NCI-H128 (cell line): ENCODE data around the gene MLF2.

Source experiments
- DNase-seq: peaks from one replicate; lab custom pipeline; 2025; ENCODE audit not compliant: unreplicated experiment; lab: John Stamatoyannopoulos, UW

Gene MLF2

GRCh38 chr12:6778574-6779550 is 25.9 kb upstream of the MLF2 start:
- DNase-seq: peak; percentile 93

- no peak for DNase-seq
These were observed 25.3 kb upstream of the MLF2 start for GRCh38 chr12:6778217-6778573.

GRCh38 chr12:6777386-6777785 is 24.4 kb upstream of the MLF2 start:
- no peak for DNase-seq

- no peak for DNase-seq
These were observed 22.5 kb upstream of the MLF2 start for GRCh38 chr12:6775185-6776174.

GRCh38 chr12:6774499-6775062 is 21.6 kb upstream of the MLF2 start:
- no peak for DNase-seq

- DNase-seq: no peak
These were observed 20.8 kb upstream of the MLF2 start for GRCh38 chr12:6773590-6774351.

- DNase-seq: no peak
These were observed 20.0 kb upstream of the MLF2 start for GRCh38 chr12:6772726-6773589.

- no peak for DNase-seq
These were observed 19.4 kb upstream of the MLF2 start, which contains the start of gene LAG3 for GRCh38 chr12:6772331-6772695. Gene LAG3 (plus strand): TSS chr12:6772520. CDS start chr12:6772853, 333 bp downstream.

GRCh38 chr12:6771509-6772330 is 18.8 kb upstream of the MLF2 start:
- no peak for DNase-seq

- DNase-seq: no peak
These were observed 18.2 kb upstream of the MLF2 start for GRCh38 chr12:6771091-6771495.

- no peak for DNase-seq
These were observed 17.7 kb upstream of the MLF2 start for GRCh38 chr12:6770600-6770999.

GRCh38 chr12:6770094-6770493 is 17.2 kb upstream of the MLF2 start:
- no peak for DNase-seq

GRCh38 chr12:6769666-6770065 is 16.7 kb upstream of the MLF2 start:
- DNase-seq: no peak

- no peak for DNase-seq
These were observed 16.0 kb upstream of the MLF2 start for GRCh38 chr12:6768990-6769389.

- DNase-seq: no peak
These were observed 15.5 kb upstream of the MLF2 start for GRCh38 chr12:6768437-6768914.

- DNase-seq: no peak
These were observed 14.7 kb upstream of the MLF2 start for GRCh38 chr12:6767353-6768319.

- DNase-seq: peak; percentile 39
These were observed 13.9 kb upstream of the MLF2 start for GRCh38 chr12:6766651-6767349.
